Measurements from ENCODE around the gene MTNR1B.

- TF ChIP-seq REST (IDR thresholded peaks at IDR 0.05; ENCODE audit: low read depth) = no peak
- TF ChIP-seq CTCF (IDR thresholded peaks at IDR 0.05 in 2 of 3, conservative IDR thresholded peaks at IDR 0.05 in 1 of 3; ENCODE audit: borderline replicate concordance in 1 of 3, insufficient read depth in 1 of 3, low read depth in 2 of 3, low read length in 2 of 3) = no peak
- no peak for TF ChIP-seq FOSL1 (IDR thresholded peaks at IDR 0.05; ENCODE audit: low read depth)
- no peak for TF ChIP-seq SIN3A (IDR thresholded peaks at IDR 0.05; ENCODE audit: low read depth)
- TF ChIP-seq SRF (IDR thresholded peaks at IDR 0.05; ENCODE audit: low read depth) = no peak
- TF ChIP-seq EGR1 (IDR thresholded peaks at IDR 0.05; ENCODE audit: low read depth) = no peak
- no peak for TF ChIP-seq ZFX (IDR thresholded peaks at IDR 0.05)
- TF ChIP-seq POLR2AphosphoS5 (IDR thresholded peaks at IDR 0.05; ENCODE audit: low read depth, low read length) = no peak
- TF ChIP-seq EZH2phosphoT487 (IDR thresholded peaks at IDR 0.05; ENCODE audit: borderline replicate concordance) = no peak
- TF ChIP-seq EZH2 (IDR thresholded peaks at IDR 0.05) = no peak
- TF ChIP-seq POLR2A (IDR thresholded peaks at IDR 0.05; ENCODE audit: borderline replicate concordance, extremely low read depth, insufficient read depth, insufficient read length) = no peak
- TF ChIP-seq TCF7L2 (IDR thresholded peaks at IDR 0.05; ENCODE audit: borderline replicate concordance, extremely low read depth, insufficient read depth, insufficient read length) = no peak
- no peak for TF ChIP-seq MAX (IDR thresholded peaks at IDR 0.05)
- no peak for TF ChIP-seq CBX3 (IDR thresholded peaks at IDR 0.05; ENCODE audit: low read depth)
Measured at GRCh38 chr11:93025558-93026255, 56.3 kb downstream of the MTNR1B start.

All from HCT116 (cell line).